ACC112 (cell line): ENCODE data around the gene TMEM143.
"Not testable (repeated sequence)": the region's sequence is repeated elsewhere in the genome, so short reads cannot be mapped to it uniquely, and the experiment has no call there.

Experiments
- H2AFZ ChIP-seq: fragments of 200-600 bp; sonication (generic); one replicate; pipeline ENCODE4 v1.6.0; 2017; ENCODE audit warnings: antibody characterized with exemption, low read length; ENCODE audit not compliant: unreplicated experiment
- H3K27ac ChIP-seq: fragments of 200-600 bp; sonication (generic); 2 replicates; pipeline ENCODE4 v1.5.1; 2014; ENCODE audit warnings: low read depth, mild to moderate bottlenecking, antibody characterized with exemption, low read length, moderate library complexity
- H3K27me3 ChIP-seq: fragments of 200-600 bp; sonication (generic); 2 replicates; pipeline ENCODE4 v1.6.1; 2014; ENCODE audit warnings: mild to moderate bottlenecking, antibody characterized with exemption, low read length, moderate library complexity, mixed read lengths; ENCODE audit not compliant: insufficient read depth
- H3K36me3 ChIP-seq: fragments of 200-600 bp; sonication (generic); 2 replicates; pipeline ENCODE4 v1.6.1; 2016; ENCODE audit warnings: mild to moderate bottlenecking, antibody characterized with exemption, low read length, moderate library complexity, mixed read lengths; ENCODE audit not compliant: insufficient read depth
- H3K4me1 ChIP-seq: fragments of 200-600 bp; sonication (generic); one replicate; pipeline ENCODE4 v1.6.1; 2016; ENCODE audit warnings: low read length, mixed read lengths; ENCODE audit not compliant: insufficient read depth, unreplicated experiment, control insufficient read depth
- H3K4me3 ChIP-seq: fragments of 200-600 bp; sonication (generic); 2 replicates; pipeline ENCODE4 v1.5.1; 2014; ENCODE audit warnings: mild to moderate bottlenecking, low read depth, low read length
- H3K79me2 ChIP-seq: fragments of 200-600 bp; sonication (generic); one replicate; pipeline ENCODE4 v1.6.0; 2016; ENCODE audit warnings: low read length; ENCODE audit not compliant: control insufficient read depth, unreplicated experiment, insufficient read depth

The TMEM143 gene

DNA sequence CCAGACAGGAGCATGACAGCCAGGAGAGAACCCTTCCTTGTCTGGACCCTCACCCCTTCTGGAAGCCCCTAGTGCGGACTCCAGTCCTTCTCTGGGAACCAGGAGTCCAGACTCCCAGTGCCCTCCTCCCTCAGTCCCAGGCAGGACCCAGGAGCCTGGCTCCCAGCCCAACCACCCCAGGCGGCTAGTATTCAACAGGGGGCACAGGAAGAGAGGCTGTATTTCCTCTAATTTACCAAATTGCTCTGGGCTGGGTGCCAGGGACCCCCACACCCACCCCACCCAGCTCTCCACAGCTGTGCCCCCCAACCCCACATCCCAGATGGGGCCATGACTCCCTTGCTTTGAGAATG is 33.1 kb upstream of the TMEM143 start:
- peak overlapping the region; percentile 81; the same call in 1 of the 2 replicates for H3K4me3 ChIP-seq
- H3K27ac ChIP-seq, result no peak overlapping the region
- no peaks in the 10 kb centered on the region for H3K79me2 ChIP-seq
- H3K4me1 ChIP-seq, result peaks cover 14% of the 10 kb centered on the region
- no peaks in the 10 kb centered on the region for H3K36me3 ChIP-seq
- no peak overlapping the region for H2AFZ ChIP-seq
- 0 out of 2 replicates have a peak, but pooled peaks cover 2% of the 10 kb centered on the region for H3K27me3 ChIP-seq

DNA sequence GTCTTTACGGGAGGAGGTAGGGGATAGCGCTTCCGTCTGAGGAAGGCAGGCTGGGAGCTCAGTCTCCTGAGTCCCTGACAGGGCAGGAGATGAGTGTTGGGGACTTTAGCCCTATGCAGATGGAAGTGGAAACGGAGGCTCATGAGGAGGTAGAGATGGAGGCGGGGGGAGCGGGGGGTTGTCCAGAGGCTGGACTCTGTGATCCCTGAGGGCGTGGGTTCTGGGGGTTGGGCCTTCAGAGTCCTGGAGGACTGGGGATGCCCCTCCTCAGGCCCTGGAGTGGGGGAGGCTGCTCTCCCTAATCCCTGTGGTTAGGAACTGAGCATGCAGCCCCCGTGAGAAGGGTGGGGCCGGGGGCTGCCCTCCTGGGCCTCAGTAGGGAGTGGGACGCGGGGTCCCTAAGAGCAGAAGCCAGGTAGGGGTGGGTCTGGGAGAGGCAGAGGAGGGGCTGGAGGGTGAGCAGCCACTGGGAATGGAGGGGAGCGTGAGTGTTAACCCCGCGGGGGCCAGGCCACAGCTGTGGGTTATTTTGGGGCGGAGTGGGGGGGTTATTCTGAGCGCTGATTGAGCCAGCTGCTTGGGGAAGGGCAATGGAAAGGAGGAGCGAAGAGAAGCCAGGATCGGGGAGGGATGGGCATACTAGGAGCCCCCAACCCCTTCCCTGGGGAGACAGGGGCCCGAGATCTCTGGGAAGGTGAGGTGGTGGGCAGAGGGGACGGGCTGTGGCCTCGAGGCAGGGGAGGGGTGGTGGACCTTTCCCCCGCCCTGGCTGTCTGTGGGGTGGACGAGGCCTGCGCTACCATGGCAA is 32.5 kb upstream of the TMEM143 start:
- Histone ChIP-seq H2AFZ (no peak overlapping the region), H3K4me3 (no peak overlapping the region), H3K4me1 (peaks cover 14% of the 10 kb centered on the region), H3K79me2 (peaks cover under 1% of the 10 kb centered on the region), H3K27ac (no peak overlapping the region), H3K27me3 (0 out of 2 replicates have a peak, but pooled peaks cover 2% of the 10 kb centered on the region), H3K36me3 (no peaks in the 10 kb centered on the region)

DNA sequence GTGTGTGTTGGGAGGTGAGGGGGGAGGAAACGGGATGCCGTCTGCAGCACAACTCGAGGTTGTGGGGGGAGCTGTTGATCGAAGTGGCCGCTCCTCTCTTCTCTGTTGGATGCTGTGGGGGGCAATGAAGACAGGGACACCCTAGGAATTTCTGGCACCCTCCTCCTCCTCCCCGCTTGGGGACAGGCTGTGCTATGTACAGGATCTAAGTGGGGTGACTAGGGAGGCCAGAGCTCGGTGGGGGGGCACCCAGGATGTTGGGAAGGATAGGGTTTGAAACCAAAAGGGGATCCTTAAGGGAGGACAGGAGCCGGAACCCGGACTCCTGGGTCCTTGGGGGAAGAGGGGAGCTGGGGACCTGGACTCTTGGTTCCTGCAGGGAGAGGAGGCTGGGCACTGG is 31.8 kb upstream of the TMEM143 start:
- no peak overlapping the region for H3K27ac ChIP-seq
- no peak overlapping the region for H2AFZ ChIP-seq
- H3K4me3 ChIP-seq, result no peak overlapping the region
- peaks cover 14% of the 10 kb centered on the region for H3K4me1 ChIP-seq
- H3K27me3 ChIP-seq, result 0 out of 2 replicates have a peak, but pooled peaks cover 2% of the 10 kb centered on the region
- H3K79me2 ChIP-seq, result peaks cover 7% of the 10 kb centered on the region
- no peaks in the 10 kb centered on the region for H3K36me3 ChIP-seq

DNA sequence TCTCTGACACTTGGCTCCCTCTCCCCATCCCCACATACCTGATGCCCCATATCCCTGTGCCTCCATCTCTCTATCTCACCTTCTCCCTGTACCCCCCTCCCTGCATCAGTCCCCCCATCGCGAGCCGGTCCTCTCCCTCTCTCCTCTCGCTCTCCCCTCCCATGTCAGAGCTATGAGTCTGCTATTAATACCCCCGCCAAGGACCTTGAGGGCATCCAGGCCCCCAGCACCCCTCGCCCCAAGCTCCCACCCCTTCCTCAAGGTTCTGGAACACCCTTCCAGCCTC is 31.4 kb upstream of the TMEM143 start:
- Histone ChIP-seq H3K4me3 (no peak overlapping the region), H3K4me1 (peaks cover 14% of the 10 kb centered on the region)

DNA sequence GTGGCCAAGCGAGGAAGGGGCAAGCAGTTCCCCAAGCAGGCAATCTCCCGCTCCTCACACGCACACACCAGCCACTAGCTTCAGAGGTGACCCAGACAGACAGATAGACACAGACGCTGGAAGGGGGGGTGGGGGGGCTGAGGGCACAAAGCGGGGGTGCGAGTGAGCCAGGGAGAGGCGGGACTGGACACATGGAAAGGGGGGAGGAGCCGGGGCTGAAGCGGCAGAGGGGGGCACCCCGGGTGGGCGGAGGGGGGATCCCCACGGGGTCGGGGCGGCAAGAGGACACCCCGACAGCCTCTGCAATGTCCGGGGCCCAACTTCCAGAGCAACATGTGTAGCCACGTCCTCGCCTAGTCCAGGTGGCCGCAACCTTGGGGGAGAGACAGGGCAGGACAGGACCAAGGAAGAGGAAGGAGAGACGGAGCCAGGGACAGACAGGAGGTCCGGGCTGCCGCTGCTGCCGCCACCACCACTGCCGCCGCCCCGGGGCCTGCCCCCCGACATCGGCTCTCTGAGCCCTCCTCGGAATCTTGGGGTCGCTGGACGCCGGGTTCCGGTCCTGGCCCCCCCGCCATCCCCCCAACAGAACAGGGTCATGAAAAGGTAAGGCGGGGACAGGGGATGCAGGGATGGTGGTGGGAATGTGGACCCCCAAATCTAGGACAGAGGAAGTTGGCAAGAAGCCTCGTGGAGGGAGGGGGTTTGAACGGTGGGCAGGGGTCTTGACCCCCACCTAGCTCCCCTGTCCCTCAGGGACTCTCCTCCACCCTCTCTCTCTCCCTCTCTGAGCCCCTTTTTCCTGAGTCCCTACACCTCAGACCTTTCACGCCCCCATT is 30.8 kb upstream of the TMEM143 start:
- H3K27me3 ChIP-seq, result 0 out of 2 replicates have a peak, but pooled peaks cover 2% of the 10 kb centered on the region
- H3K36me3 ChIP-seq, result no peaks in the 10 kb centered on the region
- H3K4me3 ChIP-seq, result peak overlapping the region; percentile 73
- H3K27ac ChIP-seq, result no peak overlapping the region
- H3K79me2 ChIP-seq, result peaks cover 13% of the 10 kb centered on the region
- no peak overlapping the region for H2AFZ ChIP-seq
- H3K4me1 ChIP-seq, result peaks cover 14% of the 10 kb centered on the region

More for the DNA sequence above, 31.4 kb upstream of the TMEM143 start:
- H2AFZ ChIP-seq, result no peak overlapping the region
- H3K36me3 ChIP-seq, result no peaks in the 10 kb centered on the region
- peaks cover 10% of the 10 kb centered on the region for H3K79me2 ChIP-seq
- H3K27me3 ChIP-seq, result 0 out of 2 replicates have a peak, but pooled peaks cover 2% of the 10 kb centered on the region
- H3K27ac ChIP-seq, result no peak overlapping the region

DNA sequence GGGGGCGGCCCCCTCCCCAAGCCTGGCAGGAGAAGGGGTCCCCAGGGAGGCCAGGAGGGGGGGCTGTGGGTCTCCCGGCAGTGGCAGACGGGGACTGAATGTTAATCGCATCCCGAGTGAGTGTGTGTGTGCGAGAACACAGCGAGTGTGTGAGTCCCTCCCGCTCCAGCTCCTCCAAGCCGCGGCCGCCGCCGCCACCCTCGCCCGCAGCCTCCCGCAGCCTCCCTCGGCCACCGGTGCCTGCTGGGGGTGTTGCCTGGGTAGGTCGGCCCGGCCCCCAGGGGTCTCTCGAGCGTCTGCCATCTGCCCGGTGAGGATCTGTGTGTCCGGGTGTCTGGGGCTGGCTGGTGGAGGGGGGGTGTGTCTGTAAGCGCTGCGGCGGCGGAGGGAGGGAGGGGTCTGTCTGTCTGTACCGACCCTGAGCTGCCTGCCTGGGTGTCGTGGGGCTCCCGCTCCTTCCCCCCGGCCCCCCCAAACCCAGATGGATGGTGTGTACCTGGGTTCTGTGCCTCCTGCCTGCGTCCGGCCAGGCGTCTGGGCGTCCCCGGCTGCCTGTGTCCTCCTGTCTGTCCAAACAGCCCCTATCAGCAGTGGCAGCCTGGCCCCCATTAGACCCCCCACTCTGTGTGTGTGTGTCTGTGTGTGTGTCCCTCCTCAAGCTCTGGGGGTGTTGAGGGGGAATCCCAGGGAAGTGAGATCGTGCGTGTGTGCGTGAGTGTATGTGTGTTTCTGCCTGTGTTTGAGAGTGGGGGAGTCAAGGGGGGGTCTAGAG is 30.0 kb upstream of the TMEM143 start, which contains the start of gene GRIN2D:
TSS of gene GRIN2D (plus strand) at position 110 of the 772 bp plus-strand sequence. CDS start 4,725 bp downstream, outside the sequence.
- Histone ChIP-seq H3K4me1 (peaks cover 14% of the 10 kb centered on the region), H3K79me2 (peaks cover 18% of the 10 kb centered on the region), H3K4me3 (peak within 1 kb of the TSS; percentile 73), H3K27ac (no peak within 1 kb of the TSS), H3K27me3 (0 out of 2 replicates have a peak, but pooled peaks cover 2% of the 10 kb centered on the region), H3K36me3 (no peaks in the 10 kb centered on the region), H2AFZ (no peak within 1 kb of the TSS)

DNA sequence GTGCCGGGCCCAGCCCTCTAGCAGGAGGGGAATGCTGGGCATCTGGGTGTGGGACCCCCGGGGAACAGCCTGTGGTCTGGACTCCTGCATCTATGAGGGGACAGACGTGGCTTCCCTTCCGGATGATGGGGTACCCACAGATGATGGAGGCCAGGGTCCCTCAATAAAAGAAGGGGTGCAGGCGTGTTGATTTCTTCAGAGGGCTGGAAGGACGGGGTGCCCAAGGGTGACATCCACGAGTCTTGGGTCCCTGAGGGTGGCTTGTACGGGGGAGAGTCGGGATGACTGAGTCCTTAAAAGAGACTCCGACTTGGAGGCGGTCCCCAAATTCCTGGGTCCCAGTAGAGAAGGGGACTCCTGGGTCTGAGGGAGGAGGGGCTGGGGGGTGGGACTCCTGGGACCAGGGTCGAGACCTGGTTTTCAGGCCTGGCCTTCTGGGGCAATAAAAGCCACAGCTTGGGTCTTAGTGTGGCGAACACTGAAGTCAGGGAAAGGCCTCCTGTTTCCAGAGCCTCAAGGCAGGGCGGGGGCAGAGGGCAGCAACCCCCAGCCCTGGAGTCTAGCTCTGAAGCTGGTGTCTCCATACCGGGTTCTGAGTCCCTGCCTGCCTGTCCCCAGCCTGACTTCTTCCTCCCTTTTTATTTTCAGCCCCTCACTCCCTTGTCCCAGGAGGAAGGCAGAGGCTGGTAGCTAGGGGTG is 29.3 kb upstream of the TMEM143 start:
- peaks cover 2% of the 10 kb centered on the region; the same call in 1 of the 2 replicates for H3K36me3 ChIP-seq
- peak overlapping the region; percentile 73 for H3K4me3 ChIP-seq
- H3K79me2 ChIP-seq, result peaks cover 20% of the 10 kb centered on the region
- no peak overlapping the region for H2AFZ ChIP-seq
- peaks cover 14% of the 10 kb centered on the region for H3K4me1 ChIP-seq
- no peak overlapping the region for H3K27ac ChIP-seq
- H3K27me3 ChIP-seq, result 0 out of 2 replicates have a peak, but pooled peaks cover 2% of the 10 kb centered on the region

DNA sequence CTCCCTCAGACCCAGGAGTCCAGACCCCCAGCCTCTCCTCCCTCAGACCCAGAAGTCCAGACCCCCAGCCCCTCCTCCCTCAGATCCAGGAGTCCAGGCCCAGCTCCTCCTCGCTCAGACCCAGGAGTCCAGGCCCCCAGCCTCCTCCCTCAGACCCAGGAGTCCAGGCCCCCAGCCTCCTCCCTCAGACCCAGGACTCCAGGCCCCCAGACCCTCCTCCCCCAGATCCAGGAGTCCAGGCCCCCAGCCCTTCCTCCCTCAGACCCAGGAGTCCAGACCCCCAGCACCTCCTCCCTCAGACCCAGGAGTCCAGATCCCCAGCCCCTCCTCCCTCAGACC is 28.2 kb upstream of the TMEM143 start:
- H2AFZ ChIP-seq, H3K27ac ChIP-seq, H3K4me1 ChIP-seq, H3K27me3 ChIP-seq, H3K4me3 ChIP-seq, H3K36me3 ChIP-seq: not testable (repeated sequence)
- peaks cover 27% of the 10 kb centered on the region for H3K79me2 ChIP-seq

DNA sequence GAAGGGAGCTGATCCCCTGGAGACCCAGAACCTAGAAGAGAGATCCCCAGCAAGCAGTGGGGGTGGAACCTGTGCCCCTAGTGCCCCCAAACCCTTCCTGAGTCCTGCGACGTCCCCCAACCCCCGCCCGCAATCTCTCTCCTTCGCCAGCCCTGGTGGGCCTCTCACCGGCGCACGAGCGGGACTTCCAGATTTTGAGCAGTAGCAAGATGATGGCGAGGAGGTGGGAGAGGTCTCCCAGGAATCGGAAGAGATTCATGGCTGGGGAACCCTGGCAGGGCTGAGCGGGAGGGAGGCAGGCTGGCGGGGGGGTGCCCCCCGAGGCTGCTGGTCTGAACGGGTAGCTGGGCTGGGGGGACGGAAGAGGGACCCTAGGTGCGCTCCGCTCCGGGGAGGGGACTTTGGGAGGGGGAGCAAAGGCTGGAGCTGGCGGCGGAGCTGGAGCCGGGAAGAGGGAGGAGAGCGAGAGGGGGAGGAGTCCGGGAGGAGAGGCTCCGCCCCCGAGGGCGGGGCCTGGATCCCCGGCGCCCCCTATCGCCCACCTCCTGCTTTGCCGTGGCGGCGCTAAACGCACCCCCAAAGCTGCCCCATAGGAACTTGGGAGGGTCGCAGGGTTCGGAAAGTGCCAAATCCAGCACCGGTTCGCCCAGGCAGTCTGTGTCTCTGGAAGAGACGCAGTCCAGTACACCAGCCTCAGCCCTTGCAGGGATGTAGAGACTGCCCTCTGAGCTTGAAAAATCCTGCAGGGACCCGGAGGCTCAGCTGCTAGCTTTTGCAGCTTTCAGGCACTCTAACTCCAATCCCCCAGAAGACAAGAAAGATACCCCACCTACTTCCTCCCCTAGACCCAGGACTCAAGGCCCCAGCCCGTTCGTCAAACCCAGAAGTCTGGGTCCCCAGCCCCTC is 27.6 kb upstream of the TMEM143 start, which contains the start of gene KDELR1:
TSS of gene KDELR1 (minus strand) at position 452 of the 906 bp plus-strand sequence. CDS start at position 259, 193 bp downstream.
- Histone ChIP-seq H3K4me3 (peak within 1 kb of the TSS; percentile 96), H3K4me1 (peaks cover 3% of the 10 kb centered on the region), H3K79me2 (peaks cover 27% of the 10 kb centered on the region), H3K27ac (peak within 1 kb of the TSS; percentile 68), H3K36me3 (peaks cover 7% of the 10 kb centered on the region; the same call in 1 of the 2 replicates), H2AFZ (no peak within 1 kb of the TSS), H3K27me3 (0 out of 2 replicates have a peak, but pooled peaks cover 2% of the 10 kb centered on the region)
